ENCODE results near the gene UGT3A2.

GRCh38 chr5:36009698-36010097 is 57.0 kb downstream of the UGT3A2 start:
- TF ChIP-seq CTCF (IDR thresholded peaks at IDR 0.05) (no peak), ZFX (IDR thresholded peaks at IDR 0.05; ENCODE audit: borderline replicate concordance) (no peak)

Measured in 22Rv1 (cell line).